Osteocyte (in vitro differentiated cells): ENCODE measurements around the gene ZNF253. TPM values are rescaled to one million over a fixed set of nuclear protein-coding genes. Genes with fewer than 3 reads are reported as not detected.

Experiments
- DNase-seq: peaks from one replicate; pipeline ENCODE4 v3.0.0; 2021; ENCODE audit warnings: mixed read lengths; ENCODE audit not compliant: unreplicated experiment; ENCODE audit errors: extremely low spot score
- H3K27ac Mint-ChIP-seq: one replicate; pipeline ENCODE4 v1.8.0; 2021; ENCODE audit warnings: mild to moderate bottlenecking, mixed read lengths; ENCODE audit not compliant: unreplicated experiment
- H3K27me3 Mint-ChIP-seq: one replicate; pipeline ENCODE4 v1.8.0; 2021; ENCODE audit warnings: mixed read lengths; ENCODE audit not compliant: unreplicated experiment
- H3K36me3 Mint-ChIP-seq: one replicate; pipeline ENCODE4 v1.8.0; 2021; ENCODE audit warnings: mixed read lengths; ENCODE audit not compliant: unreplicated experiment
- H3K4me1 Mint-ChIP-seq: one replicate; pipeline ENCODE4 v1.8.0; 2021; ENCODE audit warnings: mixed read lengths; ENCODE audit not compliant: unreplicated experiment
- H3K4me3 Mint-ChIP-seq: one replicate; pipeline ENCODE4 v1.8.0; 2021; ENCODE audit warnings: mild to moderate bottlenecking, moderate library complexity, mixed read lengths; ENCODE audit not compliant: unreplicated experiment
- H3K9me3 Mint-ChIP-seq: one replicate; pipeline ENCODE4 v1.8.0; 2021; ENCODE audit warnings: mixed read lengths; ENCODE audit not compliant: unreplicated experiment
- CTCF ChIP-seq: fragments of 200-600 bp; sonication (generic); IDR thresholded peaks from 2 replicates; pipeline ENCODE4 v1.5.0; 2021; ENCODE audit warnings: antibody characterized with exemption, mild to moderate bottlenecking, moderate library complexity
- total RNA-seq: library from RNA; stranded (reverse); gene quantifications from 2 replicates; pipeline ENCODE4 v1.2.1, GENCODE V29; 2021

The ZNF253 gene
- total RNA-seq, 1 donor from 2014 or later, result 10.6 TPM

- Mint-ChIP-seq H3K4me1 (no peaks in the 10 kb centered on the region), H3K27me3 (no peaks in the 10 kb centered on the region), H3K36me3 (peaks cover 28% of the 10 kb centered on the region), H3K27ac (no peak overlapping the region), H3K9me3 (peaks cover 50% of the 10 kb centered on the region), H3K4me3 (no peak overlapping the region)
- no peak for DNase-seq
- no peak for TF ChIP-seq CTCF
These were observed 71.7 kb downstream of the ZNF253 start for GRCh38 chr19:19937403-19937802.

- no peak overlapping the region for H3K27ac Mint-ChIP-seq
- peak; percentile 56 for DNase-seq
- no peaks in the 10 kb centered on the region for H3K4me1 Mint-ChIP-seq
- H3K36me3 Mint-ChIP-seq, result peaks cover 17% of the 10 kb centered on the region
- TF ChIP-seq CTCF, result no peak
- H3K9me3 Mint-ChIP-seq, result peaks cover 48% of the 10 kb centered on the region
- H3K4me3 Mint-ChIP-seq, result no peak overlapping the region
- no peaks in the 10 kb centered on the region for H3K27me3 Mint-ChIP-seq
These were observed 72.8 kb downstream of the ZNF253 start for GRCh38 chr19:19938449-19938848.

GRCh38 chr19:19943848-19944582 lies 78.3 kb downstream of the ZNF253 start:
- H3K27ac Mint-ChIP-seq, result no peak overlapping the region
- no peaks in the 10 kb centered on the region for H3K36me3 Mint-ChIP-seq
- no peaks in the 10 kb centered on the region for H3K4me1 Mint-ChIP-seq
- no peaks in the 10 kb centered on the region for H3K27me3 Mint-ChIP-seq
- TF ChIP-seq CTCF, result no peak
- peak; percentile 60 for DNase-seq
- H3K9me3 Mint-ChIP-seq, result peaks cover 43% of the 10 kb centered on the region
- no peak overlapping the region for H3K4me3 Mint-ChIP-seq

Other genes starting within 250 kb of the ZNF253 start
- 0.46 and 0.52 TPM in 2 replicates for gene PBX4, start 247.2 kb upstream of the ZNF253 start, total RNA-seq
- gene LPAR2, start 237.7 kb upstream of the ZNF253 start, total RNA-seq, result 6.8 and 7.4 TPM in 2 replicates
- 10.5 and 12.0 TPM in 2 replicates for gene GMIP, start 222.2 kb upstream of the ZNF253 start, total RNA-seq
- gene ATP13A1, start 202.2 kb upstream of the ZNF253 start, total RNA-seq, result 62.8 and 67.2 TPM in 2 replicates
- 7.1 and 8.4 TPM in 2 replicates for gene ZNF101, start 197.0 kb upstream of the ZNF253 start, total RNA-seq
- 4.7 and 5.3 TPM in 2 replicates for gene ZNF14, start 132.8 kb upstream of the ZNF253 start, total RNA-seq
- gene ZNF506, start 44.1 kb upstream of the ZNF253 start, total RNA-seq, result 7.8 and 10.5 TPM in 2 replicates
- gene ZNF93, start 35.1 kb downstream of the ZNF253 start, total RNA-seq, result 4.7 and 5.6 TPM in 2 replicates
- gene ZNF682, start 173.6 kb downstream of the ZNF253 start, total RNA-seq, result 6.0 and 6.9 TPM in 2 replicates
- gene ZNF90, start 212.1 kb downstream of the ZNF253 start, total RNA-seq, result 3.0 and 3.4 TPM in 2 replicates